GM21526 (cell line): ENCODE results near the gene RPS3A.
"Not testable (repeated sequence)": the region's sequence is repeated elsewhere in the genome, so short reads cannot be mapped to it uniquely, and the experiment has no call there.

Experiments
- ATAC-seq: cut with Tn5 transposase; IDR thresholded peaks from one replicate; pipeline ENCODE4 v1.9.1; 2021; ENCODE audit warnings: moderate library complexity; ENCODE audit not compliant: unreplicated experiment, low FRiP score

The RPS3A gene

DNA sequence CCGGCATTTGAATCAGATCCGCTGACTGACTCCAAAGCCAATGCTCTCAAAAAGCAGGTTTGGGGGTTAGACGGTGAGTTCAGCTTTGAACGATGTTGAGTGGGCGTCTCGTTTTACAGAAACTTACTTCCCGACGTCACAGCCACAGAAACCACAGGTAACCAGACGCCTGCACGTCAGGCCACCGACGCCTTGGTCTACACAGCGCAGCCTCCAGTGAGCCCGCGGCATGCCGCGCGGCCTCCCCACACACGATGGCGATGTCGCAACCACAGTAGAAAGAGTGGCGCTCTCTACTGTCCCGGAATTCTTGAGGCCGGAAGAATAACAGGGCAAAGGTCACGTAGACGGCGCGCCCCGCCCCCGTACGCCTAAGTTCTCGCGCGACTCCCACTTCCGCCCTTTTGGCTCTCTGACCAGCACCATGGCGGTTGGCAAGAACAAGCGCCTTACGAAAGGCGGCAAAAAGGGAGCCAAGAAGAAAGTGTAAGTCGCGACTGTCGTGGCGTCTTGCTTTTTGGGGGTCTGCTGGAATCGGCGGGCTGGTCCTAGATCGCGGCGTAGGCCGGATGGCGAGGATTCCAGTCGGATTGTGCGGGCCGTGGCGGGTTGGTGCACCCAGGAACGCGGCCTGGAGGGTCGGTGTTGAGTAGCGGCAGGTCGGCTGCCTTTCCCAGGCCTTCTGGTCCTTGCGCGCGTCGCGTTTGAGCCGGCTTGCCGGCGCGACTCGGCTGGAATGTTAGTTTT, at the start of gene RPS3A:
RPS3A (plus strand) TSS at position 400 of the 747 bp plus-strand sequence; CDS start at position 425, 25 bp downstream.
- peak; percentile 97 for ATAC-seq

DNA sequence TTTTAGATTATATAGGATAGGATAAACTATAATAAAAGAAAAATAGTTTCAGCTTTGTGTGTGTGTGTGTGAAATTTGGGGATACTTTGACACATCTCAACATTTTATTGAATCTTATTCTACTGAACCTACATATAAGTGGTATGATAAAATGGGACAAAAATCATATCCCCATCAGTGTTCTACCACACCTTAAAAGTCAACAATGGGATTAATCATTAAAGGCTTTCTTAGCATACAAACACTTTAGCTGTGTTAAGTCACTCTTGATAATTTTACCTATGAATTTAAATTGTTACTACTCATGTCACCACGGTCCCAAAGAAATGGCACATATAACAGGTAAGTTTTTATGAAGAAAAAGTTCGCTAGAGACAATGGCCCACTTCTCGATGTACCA, 46.6 kb upstream of the RPS3A start:
- ATAC-seq: no peak

DNA sequence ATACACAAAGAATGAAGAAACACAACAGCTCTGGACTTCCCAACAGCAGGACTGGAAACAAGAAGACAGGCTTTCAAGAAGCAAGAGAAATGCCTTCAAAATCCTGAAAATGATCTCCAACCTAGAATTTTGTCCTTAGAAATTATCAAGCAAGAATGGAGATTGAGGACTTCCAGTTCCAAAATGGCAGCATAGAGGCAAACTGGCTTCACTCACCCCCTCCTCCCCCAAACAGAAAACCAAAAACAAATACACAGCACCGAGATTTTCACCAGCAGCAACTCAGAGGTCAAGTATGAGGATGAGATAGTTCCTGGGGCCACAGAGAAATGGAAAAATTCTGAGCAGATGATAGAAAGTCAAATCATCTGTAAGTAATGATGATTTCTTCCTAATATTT, 43.9 kb upstream of the RPS3A start:
- no peak for ATAC-seq

DNA sequence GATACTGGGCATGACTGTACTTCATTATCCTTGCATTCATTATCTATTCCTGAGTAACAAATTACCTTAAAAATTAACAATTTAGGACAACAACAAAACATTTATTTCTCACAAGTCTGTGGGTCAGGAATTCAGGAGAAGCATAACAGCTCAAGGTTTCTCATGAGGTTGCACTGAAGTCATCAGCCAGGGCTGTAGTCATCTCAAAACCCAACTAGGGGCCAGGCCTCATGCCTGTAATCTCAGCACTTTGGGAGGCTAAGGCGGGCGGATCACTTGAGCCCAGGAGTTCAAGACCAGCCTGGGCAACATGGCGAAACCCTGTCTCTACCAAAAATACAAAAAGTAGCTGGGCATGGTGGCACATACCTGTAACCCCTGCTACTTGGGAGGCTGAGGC, 36.3 kb upstream of the RPS3A start:
- not testable (repeated sequence) for ATAC-seq

DNA sequence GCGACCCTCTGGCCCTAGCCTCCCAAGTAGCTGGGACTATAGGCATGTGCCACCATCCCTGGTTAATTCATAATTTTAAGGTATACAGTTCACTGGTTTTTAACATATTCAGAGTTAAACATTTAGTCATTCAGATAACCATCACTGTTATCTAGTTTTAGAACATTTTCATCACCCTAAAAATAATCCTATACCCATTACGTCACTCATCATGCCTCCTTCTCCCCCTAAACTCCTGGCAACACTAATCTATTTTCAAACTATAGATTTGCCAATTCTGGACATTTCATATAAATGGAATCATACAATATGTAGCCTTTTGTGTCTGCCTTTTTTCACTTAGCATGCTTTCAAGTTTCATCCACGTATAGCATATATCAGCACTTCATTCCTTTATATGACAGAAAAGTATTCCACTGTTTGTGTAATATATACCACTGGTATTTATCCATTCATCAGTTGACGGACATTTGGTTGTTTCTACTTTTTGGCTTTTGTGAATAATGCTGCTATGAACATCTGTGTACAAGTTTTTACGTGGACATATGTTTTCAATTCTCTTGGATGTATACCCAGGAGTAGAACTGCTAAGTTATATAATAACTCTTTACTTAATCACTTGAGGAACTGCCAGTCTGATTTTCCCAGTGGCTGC, 32.0 kb upstream of the RPS3A start:
- no peak for ATAC-seq

DNA sequence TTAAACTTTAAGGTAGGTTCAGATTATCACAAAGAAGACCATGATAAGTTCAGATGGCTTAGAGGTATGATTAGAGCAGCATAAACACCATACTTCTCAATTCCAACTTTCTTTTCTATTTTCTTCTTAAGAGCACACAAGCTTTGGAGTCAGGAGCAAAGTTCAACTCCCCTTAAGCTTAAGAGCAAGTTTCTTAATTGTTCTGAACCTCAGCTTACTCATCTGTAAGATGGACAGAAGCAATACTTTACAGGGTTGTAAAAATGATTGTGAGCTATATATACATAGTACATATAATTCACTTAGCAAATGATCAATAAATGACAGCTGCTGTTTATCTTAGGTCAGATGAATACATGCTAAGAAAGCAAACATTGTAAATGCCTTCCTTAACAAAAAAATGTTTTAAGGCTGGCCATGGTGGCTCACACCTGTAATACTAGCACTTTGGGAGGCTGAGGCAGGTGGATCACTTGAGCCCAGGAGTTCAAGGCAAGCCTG, 25.0 kb upstream of the RPS3A start:
- ATAC-seq: no peak

DNA sequence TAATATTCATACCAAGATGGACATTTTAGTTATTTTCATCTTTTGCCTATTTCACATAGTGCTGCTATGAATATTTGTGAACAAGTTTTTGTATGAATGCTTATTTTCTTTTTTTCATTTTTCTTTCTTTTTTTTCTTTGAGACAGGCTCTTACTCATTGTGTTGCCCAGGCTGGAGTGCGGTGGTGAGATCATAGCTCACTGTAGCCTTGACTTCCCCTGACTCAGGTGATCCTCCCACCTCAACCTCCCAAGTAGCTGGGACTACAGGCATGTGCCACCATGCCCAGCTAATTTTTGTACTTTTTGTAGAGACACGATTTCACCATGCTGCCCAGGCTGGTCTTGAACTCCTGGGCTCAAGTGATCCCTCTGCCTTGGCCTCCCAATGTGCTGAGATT, 21.4 kb upstream of the RPS3A start:
- not testable (repeated sequence) for ATAC-seq

DNA sequence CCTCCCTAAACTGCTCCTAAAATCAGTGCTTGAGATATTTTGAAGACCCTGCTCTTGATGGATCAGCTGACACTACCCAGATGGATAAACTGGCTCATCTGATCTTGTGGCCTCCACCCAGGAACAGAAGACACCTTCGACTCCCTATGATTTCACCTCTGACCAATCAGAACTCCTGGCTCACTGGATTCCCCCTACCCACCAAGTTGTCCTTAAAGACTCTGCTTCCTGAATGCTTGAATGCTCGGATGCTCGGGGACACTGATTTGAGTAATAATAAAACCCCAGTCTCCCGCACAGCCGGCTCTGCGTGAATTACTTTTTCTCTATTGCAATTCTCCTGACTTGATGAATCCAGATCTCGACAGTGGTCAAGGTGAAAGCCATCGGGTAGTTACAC, 12.0 kb upstream of the RPS3A start:
- ATAC-seq: no peak

DNA sequence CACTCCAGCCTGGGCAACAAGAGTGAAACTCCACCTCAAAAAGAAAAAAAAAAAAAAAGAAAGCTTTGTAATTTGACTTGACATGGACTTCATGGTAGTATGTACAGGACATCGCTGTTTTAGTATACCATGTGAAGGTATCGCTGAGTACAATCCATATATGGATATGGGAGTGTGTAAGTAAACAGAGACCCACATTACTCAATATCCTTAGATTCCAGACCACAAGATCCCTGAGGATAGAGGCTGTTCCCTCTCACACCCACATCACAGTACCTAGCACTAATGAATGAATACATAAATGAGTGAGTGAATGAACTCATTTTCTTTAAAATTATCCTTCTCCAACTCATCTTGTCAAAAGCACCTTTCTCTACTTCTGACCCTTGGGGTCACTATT, 8.4 kb upstream of the RPS3A start:
- no peak for ATAC-seq

DNA sequence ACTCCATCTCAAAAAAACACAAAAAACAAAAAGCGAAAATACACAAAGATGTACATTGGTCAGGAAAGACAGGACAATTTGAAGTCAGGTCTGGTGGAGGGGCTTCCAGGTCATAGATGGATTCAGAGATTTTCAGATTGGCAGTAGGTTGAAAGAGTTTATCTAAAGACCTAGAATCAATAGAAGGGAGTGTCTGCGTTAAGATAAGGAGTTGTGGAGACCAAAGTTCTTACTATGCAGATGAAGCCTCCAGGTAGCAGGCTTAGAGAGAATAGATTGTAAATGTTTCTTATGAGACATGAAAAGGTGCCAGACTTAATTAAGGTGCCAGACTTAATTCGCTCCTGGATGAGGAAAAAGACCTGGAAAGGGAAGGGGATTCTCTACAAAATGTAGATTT, 6.9 kb upstream of the RPS3A start:
- no peak for ATAC-seq

DNA sequence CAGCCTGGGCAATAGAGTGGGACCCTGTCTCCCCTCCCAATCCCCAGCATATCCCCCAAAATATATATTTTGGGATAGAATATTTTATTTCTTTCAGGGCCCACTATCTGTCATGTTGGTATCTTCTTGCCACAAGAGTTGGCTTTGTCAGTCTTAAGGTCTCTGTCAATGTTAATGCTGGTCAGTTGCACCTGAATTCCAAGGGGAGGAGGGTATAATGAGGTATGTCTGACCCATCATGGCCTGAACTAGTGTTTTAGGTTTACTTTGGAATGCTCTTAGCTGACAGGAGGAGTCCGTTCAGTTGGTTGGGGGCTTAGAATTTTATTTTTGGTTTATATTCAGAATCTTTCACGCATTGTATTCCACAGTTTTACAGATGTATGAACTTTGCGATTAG, 6.2 kb upstream of the RPS3A start:
- no peak for ATAC-seq

DNA sequence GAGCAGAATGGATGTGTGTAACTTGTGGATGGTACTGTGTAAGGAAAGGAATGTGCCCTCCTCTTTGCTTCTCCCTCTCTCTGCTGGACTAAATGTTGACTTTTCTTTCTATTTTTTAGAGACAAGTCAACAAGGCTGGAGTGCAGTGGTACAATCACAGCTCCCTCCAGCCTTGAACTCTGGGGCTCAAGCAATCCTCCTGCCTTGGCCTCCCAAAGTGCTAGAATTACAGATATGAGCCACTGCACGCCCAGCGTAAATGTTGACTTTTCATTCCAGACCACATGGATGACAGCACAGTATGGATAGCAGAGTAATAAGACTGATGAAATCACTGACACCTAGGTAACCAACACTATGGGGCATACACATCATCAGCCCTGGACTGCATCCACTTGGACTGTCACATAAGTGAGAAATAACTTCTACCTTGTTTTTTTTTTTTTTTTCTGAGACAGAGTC, 5.1 kb upstream of the RPS3A start:
- no peak for ATAC-seq

DNA sequence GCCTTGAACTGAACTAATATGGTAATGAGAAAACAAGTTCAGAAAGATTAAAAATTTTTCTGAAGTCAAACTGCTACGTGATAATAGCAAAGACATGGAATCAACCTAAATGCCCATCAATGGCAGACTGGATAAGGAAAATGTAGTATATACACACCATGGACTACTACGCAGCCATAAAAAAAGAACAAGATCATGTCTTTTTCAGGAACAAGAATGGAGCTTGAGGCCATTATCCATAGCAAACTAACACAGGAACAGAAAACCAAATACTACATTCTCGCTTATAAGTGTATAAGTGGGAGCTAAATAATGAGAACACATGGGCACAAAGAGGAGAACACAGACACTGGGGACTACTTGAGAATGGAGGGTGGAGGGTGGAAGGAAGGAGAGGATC, 4.3 kb upstream of the RPS3A start:
- ATAC-seq: no peak

DNA sequence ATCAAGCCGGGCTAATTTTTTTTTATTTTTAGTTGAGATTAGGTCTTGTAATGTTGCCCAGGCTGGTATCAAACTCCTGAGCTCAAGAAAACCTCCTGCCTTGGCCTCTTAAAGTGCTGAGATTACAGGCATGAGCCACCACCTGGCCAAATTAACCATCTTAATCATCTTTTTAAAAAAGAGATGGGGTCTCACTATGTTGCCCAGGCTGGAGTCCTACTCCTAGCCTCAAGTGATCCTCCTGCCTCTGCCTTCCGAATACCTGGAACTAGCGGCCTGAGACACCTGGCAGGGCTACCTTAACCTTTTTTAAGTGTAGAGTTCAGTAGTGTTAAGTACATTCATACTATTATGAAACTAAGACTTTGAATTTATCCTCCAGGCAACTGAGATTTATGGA, 1.7 kb upstream of the RPS3A start:
- no peak for ATAC-seq

DNA sequence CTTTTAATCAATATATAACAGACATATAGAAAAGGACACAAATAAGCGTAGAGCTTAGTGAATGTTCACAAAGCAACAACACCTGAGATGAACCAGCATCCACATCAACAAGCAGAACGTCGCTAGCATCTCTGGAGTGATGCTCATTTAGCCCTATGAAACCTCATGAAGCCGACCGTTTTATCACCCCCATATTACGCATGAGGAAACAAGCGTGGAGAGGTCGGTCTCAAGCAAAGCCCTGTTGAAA, 524 bp upstream of the RPS3A start:
- no peak for ATAC-seq

DNA sequence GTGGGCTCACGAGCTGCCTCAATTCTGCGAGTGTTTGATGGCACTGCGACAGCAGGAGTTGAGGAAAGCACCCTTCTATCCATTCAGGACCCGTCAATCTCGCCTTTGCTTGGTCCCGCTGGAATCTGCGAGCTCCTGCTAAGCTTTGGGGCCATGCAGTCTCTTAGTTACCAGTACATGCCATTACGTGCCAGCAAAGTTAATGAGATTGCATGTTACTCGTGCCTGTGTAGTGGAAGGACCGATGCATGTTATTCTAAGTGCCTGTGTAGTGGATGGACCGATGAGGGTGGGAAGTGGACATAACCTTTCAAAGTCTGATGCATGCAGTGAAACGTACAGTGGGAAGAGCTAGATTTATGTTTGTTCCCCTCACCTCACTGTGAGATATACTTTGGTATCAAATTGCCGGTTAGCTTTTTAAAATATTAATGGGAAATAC, 569 bp downstream of the RPS3A start:
- ATAC-seq: no peak

DNA sequence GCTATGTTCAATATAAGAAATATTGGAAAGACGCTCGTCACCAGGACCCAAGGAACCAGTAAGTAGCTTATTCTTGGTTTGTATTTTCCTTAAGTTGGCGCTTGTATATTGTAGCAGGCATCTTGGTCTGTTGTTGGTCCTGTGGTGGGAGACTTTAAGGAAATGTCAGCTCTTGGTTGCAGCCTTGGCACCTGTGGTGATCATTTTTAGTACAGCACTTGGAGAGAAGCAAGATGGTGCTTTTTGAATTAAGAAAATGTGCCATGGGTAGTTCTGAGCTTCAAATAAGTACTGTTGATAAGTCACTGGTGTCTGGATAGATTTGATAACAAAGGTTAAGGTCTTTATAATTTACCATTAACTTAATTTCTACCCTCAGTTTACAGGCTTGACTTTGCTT, 1.1 kb downstream of the RPS3A start:
- no peak for ATAC-seq

DNA sequence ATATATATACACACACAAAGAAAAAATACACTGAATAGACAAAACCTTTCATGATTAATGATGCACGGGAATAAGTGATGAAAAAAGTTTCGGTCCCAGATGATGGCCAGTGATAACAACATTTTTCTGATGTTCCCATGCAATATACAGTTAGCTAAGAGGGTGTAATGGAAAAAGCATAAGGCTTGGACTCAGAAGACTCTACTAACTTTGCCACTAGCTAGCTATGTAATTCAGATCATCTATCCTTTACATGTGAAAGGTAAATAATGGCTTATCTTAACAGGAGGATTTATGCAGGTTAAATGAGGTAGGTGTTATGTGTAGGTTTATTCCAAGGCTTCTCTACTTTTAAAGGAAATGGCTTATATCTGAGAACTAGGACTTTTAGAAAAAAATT, 4.3 kb downstream of the RPS3A start:
- ATAC-seq: no peak

DNA sequence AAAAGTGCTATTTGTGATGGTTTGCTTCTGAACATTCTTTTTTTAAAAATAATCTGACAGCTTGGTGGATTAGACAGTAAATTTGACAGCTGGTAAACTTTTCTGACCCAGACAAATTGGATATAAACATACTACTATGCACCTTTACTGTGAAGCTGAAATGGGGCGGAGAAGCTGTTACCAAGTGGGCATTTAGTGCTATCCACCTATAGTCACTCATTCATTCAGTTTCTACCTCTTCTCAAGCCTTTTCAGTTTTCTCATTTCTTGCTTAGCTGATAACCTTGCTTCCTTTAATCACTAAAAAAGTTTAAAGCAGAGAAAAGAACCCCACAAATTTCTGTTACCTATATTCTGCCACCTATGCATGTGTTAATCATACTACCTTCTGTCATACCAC, 5.2 kb downstream of the RPS3A start:
- no peak for ATAC-seq

DNA sequence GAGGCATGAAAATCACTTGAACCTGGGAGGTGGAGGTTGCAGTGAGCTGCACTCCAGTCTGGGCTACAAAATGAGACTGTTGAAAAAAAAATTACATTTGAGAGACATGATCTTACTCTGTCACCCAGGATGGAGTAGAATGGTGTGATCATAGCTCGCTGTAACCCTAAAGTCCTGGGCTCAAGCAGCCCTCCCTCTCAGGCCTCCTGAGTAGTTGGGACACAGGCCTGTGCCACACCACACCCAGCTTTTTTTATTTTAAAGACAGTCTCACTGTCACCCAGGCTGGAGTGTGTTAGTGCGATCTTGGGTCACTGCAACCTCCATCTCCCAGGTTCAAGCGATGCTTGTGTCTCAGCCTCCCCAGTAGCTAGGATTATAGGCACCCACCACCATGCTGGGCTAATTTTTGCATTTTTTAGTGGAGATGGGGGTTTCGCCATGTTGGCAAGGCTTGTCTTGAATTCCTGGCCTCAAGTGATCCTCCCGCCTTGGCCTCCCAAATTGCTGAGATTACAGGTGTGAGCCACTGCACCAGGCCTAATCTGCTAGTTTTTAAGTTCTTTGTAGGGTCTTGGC, 6.1 kb downstream of the RPS3A start:
- ATAC-seq: no peak

DNA sequence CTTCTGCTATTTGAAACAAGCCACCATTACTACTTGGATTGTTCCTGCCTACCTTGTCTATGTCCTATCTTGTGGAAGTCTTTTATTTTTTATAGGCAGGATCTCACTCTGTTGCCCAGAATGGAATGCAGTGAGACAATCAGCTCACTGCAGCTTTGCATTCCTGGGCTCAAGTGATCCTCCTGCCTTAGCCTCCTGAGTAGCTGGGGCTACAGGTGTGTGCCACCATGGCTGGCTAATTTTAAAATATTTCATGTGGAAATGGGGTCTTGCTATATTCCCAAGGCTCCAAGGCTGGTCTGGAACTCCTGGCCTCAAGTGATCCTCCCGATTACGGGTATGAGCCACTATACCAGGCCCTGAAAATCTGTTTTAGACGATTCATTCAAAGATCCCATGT, 7.6 kb downstream of the RPS3A start:
- no peak for ATAC-seq

DNA sequence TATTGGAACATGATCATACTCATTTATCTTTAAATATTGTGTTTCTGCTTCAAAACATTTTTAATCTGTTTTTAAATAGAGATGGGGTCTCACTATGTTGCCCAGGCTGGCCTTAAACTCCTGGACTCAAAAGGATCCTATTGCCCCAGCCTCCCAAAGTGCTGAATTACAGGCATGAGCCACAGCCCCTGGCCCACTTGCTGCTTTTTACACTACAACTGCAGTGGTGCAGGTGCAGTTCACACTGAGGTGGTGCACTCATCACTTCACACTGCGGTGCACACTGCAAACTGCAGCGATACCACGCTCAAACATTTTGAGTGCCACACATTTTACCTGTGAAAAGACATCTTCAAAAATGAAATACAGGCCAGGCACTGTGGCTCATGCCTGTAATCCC, 10.8 kb downstream of the RPS3A start:
- no peak for ATAC-seq
